ENCODE results near the gene LCE1A.

The LCE1A gene

DNA sequence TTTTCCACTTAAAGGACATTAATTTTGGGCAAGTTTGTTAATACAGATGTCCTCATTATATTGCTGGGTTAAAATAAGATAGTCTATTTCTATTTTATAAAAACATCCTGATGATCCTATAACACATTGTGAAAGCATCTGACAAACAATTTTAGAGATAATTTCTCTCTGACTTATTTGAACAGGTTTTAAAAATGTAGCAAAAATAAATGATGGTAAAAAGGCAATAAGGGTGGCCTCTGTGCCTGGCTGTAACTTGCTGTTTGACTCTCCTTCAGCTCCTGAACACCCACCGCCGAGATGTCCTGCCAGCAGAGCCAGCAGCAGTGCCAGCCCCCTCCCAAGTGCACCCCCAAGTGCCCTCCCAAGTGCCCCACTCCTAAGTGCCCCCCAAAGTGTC is at the start of gene LCE1A:
TSS of gene LCE1A (plus strand) at position 301 of the 400 bp plus-strand sequence. CDS start at position 301, 0 bp downstream.
- no peak for DNase-seq (ENCODE audit: low spot score)

GRCh38 chr1:152777510-152778137 is 49.6 kb upstream of the LCE1A start:
- no peak for DNase-seq (ENCODE audit: low spot score)

GRCh38 chr1:152783095-152783494 is 44.2 kb upstream of the LCE1A start:
- no peak for DNase-seq (ENCODE audit: low spot score)

DNA sequence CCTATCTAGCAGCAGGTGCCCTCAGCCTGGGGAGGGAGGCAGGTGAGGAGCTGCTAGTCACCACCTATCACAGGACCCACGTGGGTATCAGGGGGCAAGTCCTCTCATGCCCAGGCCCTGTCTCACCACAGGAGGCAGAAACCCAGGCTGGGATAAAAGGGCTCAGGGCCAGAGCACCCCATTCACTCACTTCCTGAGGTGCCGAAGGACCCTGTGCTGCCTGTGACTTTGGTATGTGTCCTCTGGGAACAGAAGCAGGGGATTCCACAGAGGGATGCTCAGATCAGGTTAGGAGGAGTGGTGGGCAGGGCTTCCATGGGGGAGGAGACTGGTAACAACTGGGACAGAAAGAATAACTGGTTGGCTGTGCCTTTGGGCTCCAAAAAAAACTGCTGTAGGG is 41.2 kb upstream of the LCE1A start, which contains the start of gene LCE1E:
TSS of gene LCE1E (plus strand) at position 181 of the 400 bp plus-strand sequence. CDS start 1,043 bp downstream, outside the sequence.
- DNase-seq (ENCODE audit: low spot score): no peak

DNA sequence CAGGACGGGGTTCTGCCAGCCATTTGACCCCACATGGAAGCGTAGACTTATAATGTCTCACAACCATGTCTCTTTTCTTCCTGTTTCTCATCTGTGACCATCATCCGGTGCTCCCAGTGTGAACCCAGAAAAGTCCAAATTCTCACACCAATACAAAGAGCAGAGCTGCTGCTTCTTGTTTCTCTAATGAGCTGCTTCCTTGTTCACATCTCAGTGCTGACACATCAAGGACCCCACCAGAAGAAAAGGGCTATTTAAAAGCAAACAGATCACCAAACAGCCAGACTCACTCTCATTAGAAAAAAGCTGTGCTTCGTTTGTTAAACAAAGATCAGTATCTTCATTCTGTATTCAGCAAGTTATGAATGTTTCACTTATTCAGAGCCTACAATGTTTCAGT is 31.6 kb upstream of the LCE1A start:
- DNase-seq (ENCODE audit: low spot score): no peak

DNA sequence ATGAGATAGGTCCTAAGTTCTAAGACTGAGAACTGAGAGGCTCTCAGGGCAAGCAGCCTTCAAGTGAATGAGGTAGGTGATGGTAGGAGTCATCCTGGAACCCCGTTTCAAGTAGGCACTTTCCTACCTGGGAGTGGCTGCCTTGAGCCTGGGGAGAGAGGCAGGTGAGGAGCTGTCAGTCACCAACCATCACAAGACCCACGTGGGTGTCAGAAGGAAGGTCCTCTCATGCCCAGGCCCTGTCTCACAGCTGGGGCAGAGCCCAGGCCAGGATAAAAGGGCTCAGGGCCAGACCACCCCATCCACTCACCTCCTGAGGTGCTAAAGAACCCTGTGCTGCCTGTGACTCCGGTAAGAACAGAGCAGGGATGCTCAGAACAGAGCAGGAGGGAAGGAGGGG is 30.9 kb upstream of the LCE1A start, which contains the start of gene LCE1D:
TSS of gene LCE1D (plus strand) at position 301 of the 400 bp plus-strand sequence. CDS start 1,074 bp downstream, outside the sequence.
- DNase-seq (ENCODE audit: low spot score): no peak

GRCh38 chr1:152801333-152801732 is 25.9 kb upstream of the LCE1A start:
- DNase-seq (ENCODE audit: low spot score): no peak

DNA sequence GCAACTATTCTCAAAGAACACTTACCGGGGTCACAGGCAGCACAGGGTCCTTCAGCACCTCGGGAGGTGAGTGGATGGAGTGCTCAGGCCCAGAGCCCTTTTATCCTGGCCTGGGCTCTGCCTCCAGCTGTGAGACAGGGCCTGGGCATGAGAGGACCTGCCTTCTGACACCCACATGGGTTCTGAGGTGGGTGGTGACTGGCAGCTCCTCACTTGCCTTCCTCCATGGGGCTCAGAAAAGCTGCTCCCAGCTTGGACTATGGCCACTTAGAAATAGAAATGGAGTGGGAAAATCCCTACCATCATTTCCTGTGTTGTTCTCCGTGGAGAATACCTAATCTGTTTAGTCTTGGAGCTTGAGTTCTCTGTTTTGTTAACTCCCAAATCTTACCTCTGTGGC is 20.7 kb upstream of the LCE1A start, which contains the start of gene LCE1C:
TSS of gene LCE1C (minus strand) at position 76 of the 400 bp plus-strand sequence. CDS start 1,173 bp downstream, outside the sequence.
- no peak for DNase-seq (ENCODE audit: low spot score)

- no peak for DNase-seq (ENCODE audit: low spot score)
Observed at GRCh38 chr1:152811050-152811449, 16.2 kb upstream of the LCE1A start.

GRCh38 chr1:152811671-152812070 is 15.6 kb upstream of the LCE1A start, which contains the start of gene LCE1B:
Gene LCE1B, plus strand, starts transcription at chr1:152811971. Its CDS starts 476 bp downstream, at chr1:152812447.
- no peak for DNase-seq (ENCODE audit: low spot score)

DNA sequence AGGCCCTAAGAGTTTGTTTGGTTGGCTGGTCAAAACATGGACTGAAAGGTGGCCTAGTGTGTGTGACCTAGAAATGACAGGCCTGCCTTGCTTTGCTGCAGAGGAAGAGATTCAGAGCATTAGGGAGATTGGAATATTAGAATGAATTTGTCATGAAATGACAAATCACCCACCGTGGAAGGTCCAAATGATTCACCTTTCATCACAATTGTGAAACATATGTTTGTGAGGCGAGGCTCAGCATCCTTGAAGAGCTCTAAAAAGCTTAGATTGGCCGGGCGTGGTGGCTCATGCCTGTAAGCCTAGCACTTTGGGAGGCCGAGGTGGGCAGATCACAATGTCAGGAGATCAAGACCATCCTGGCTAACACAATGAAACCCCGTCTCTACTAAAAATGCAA is 10.0 kb upstream of the LCE1A start:
- no peak for DNase-seq (ENCODE audit: low spot score)

DNA sequence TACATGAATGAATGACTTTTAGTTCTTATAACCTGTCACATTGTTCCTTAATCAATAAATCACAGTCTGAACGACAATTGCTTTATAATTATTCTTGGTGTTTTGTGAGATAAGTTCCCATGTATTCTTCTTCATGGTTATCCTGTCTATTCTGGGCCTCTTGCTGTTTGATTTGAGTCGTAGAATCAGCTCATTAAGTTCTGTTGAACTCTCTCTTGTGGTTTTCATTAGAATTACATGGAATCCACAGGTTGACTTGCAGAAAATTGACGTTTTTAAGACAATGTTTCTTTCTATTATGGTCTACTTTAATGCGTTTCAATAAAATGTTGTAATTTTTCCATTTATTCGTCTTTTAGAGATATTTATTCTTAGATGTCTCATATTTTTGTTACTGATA is 4.0 kb upstream of the LCE1A start:
- DNase-seq (ENCODE audit: low spot score): no peak

GRCh38 chr1:152824964-152825363 is 2.3 kb upstream of the LCE1A start:
- DNase-seq (ENCODE audit: low spot score): no peak

DNA sequence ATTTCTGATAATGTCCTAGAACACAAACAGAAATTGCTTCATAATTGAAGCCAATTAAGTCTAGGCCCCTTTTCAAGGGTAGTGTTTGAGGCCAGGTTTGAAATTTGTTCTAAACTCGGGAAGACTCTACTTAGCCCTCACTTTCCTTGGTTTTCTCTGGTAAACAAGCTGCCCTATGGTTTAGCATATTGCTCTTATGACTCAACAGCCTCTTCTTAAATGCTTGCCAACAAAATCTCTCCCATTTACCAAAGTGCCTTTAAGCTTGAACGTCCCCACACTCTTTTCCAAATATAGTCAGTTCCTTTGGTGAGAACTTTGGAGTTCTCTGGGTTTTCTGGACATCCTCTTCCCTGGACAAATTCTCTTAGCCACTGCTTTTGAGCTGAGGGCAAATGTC is 9.6 kb downstream of the LCE1A start:
- no peak for DNase-seq (ENCODE audit: low spot score)

DNA sequence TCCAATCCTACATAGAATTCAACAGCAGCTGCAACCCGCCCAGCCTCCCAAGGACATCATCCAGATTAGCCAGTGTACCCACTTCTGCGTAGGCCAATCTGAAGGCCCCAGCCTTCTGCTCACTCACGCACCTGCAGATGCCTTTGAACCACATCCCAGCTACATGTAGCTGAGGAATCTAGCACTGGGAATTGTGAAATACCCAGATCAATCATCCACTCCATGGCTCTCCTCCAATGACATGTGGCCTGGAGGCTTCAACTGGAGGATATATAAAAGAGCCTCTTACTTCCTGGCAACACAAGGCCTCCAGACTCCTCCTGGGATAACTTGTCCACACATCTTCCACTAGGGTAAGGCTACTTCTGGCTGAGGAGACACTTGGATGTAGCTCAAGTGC is 15.3 kb downstream of the LCE1A start, which contains the start of gene LCE6A:
TSS of gene LCE6A (plus strand) at position 301 of the 400 bp plus-strand sequence. CDS start 665 bp downstream, outside the sequence.
- DNase-seq (ENCODE audit: low spot score): no peak

DNA sequence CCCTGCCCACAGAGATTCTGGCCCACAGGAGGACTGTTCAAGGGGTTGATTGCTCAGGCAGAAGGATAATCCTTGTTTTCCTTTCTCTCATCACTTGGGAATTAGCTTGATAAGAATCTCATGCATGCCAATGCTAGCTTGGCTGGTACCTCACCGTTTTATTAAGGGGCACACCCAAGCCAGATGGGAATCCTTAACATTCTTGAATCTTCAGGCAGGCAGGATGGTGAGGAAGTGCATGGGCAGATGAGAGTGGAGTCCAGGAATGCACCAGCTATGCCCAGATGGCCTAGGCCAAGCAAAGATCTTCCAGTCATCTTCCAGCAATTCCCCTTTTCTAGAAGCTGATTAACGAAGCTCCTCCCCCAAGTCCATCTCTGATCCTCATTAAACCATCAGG is 28.4 kb downstream of the LCE1A start:
- DNase-seq (ENCODE audit: low spot score): no peak

GRCh38 chr1:152858062-152858461 is 30.8 kb downstream of the LCE1A start:
- DNase-seq (ENCODE audit: low spot score): no peak

- no peak for DNase-seq (ENCODE audit: low spot score)
Observed at GRCh38 chr1:152859696-152860095, 32.4 kb downstream of the LCE1A start, which contains the start of gene LCE7A. Gene LCE7A, plus strand, starts transcription at chr1:152859996. Its CDS starts 702 bp downstream, at chr1:152860698.

DNA sequence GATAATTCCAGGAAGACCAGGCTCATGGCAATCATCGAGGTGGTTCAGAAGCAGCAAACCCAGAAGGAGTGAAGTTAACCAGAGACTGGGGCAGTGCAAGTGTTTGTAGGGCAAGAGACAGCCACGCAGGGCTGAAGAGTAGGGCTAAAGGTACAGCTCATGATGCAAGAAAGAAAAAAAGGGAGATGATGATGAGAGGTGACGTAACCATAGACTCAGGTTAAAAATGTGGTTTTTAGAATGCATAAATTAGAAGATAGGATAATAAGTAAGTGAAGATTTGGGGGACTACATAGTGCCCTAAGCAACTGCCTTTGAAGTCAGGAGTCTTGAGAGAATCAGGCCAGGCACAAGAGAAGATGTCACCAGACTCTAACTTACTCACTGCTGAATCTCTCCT is 32.9 kb downstream of the LCE1A start:
- no peak for DNase-seq (ENCODE audit: low spot score)

DNA sequence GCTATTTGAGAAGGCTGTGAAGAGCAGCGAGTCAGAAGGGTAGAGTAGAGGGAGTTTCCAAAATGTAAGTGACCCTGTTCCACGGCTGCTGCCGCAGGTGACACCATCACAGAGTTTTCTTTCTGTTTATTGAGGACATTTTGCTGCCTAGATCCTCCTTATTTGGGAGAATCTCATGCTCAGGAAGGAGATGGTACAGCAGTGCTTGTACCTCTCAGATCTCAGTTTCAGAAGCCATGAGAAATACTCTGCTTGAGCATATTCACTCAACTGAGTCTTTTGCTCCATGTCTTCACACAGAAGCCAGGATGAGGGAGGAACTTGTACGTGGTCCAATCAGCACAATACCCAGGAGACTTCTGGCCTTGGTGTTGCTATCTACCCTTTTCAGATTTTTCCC is 34.1 kb downstream of the LCE1A start:
- no peak for DNase-seq (ENCODE audit: low spot score)

- DNase-seq (ENCODE audit: low spot score): no peak
Observed at GRCh38 chr1:152864443-152864842, 37.2 kb downstream of the LCE1A start.

GRCh38 chr1:152866321-152866720 is 39.0 kb downstream of the LCE1A start:
- DNase-seq (ENCODE audit: low spot score): no peak

- DNase-seq (ENCODE audit: low spot score): peak; percentile 84
Observed at GRCh38 chr1:152869808-152870419, 42.6 kb downstream of the LCE1A start.

All from AG08395 (cell line).